Stimulated activated naive B cell treated with anti-CD40 and anti-IgM and Interleukin-4, amounts not matched to agents 10 μg/mL and 1 μg/mL and 100 μg/mL, for 72 hours (primary cell): ENCODE data around the gene GAS2L2.

Experiments
- ATAC-seq, 2 donors: fragments of 150-1000 bp; cut with Tn5 transposase; replicated peaks; 2 replicates each; pipeline ENCODE4 v1.10.0; 2021; ENCODE audit warnings: moderate library complexity in 1 of 2
- DNase-seq: peaks from one replicate; pipeline ENCODE4 v3.0.0; 2021
- H3K27ac Mint-ChIP-seq: one replicate; pipeline ENCODE4 v1.8.0; 2022; ENCODE audit warnings: mild to moderate bottlenecking, mixed read lengths
- H3K27me3 Mint-ChIP-seq, 2 donors: one replicate each; pipeline ENCODE4 v1.8.0; 2022; ENCODE audit warnings: mixed read lengths in 2 of 2
- H3K36me3 Mint-ChIP-seq, 2 donors: one replicate each; pipeline ENCODE4 v1.8.0; 2022; ENCODE audit warnings: mixed read lengths in 2 of 2, mild to moderate bottlenecking in 1 of 2
- H3K4me1 Mint-ChIP-seq, 2 donors: one replicate each; pipeline ENCODE4 v1.8.0; 2022; ENCODE audit warnings: mixed read lengths in 2 of 2, mild to moderate bottlenecking in 1 of 2
- H3K4me3 Mint-ChIP-seq, 2 donors: one replicate each; pipeline ENCODE4 v1.8.0; 2022; ENCODE audit warnings: mild to moderate bottlenecking in 2 of 2, mixed read lengths in 2 of 2, moderate library complexity in 1 of 2
- H3K9me3 Mint-ChIP-seq, 2 donors: one replicate each; pipeline ENCODE4 v1.8.0; 2022; ENCODE audit warnings: mixed read lengths in 2 of 2, mild to moderate bottlenecking in 1 of 2

GAS2L2 gene

GRCh38 chr17:35731917-35732805 lies 20.9 kb downstream of the GAS2L2 start:
- peak in 1 of 2 donors; percentile 6 for ATAC-seq
- no peaks in the 10 kb centered on the region for H3K9me3 Mint-ChIP-seq
- no peak overlapping the region for H3K27ac Mint-ChIP-seq
- DNase-seq, result no peak
- H3K36me3 Mint-ChIP-seq, result peaks cover 10 to 28% of the 10 kb centered on the region in 2 donors
- peak overlapping the region; percentile 50 to 54 for H3K4me3 Mint-ChIP-seq
- peaks cover 15 to 28% of the 10 kb centered on the region in 2 donors for H3K4me1 Mint-ChIP-seq
- H3K27me3 Mint-ChIP-seq, result peaks cover 10 to 13% of the 10 kb centered on the region in 2 donors

GRCh38 chr17:35731239-35731916 lies 21.7 kb downstream of the GAS2L2 start, which contains the start of gene RASL10B:
Gene RASL10B (plus strand): TSS chr17:35731639. CDS start chr17:35735185, 3,546 bp downstream.
- Mint-ChIP-seq H3K27ac (peak within 1 kb of the TSS; percentile 56), H3K4me3 (peak within 1 kb of the TSS; percentile 77 to 80), H3K9me3 (no peaks in the 10 kb centered on the region), H3K4me1 (peaks cover 15 to 28% of the 10 kb centered on the region in 2 donors), H3K36me3 (peaks cover 10 to 28% of the 10 kb centered on the region in 2 donors), H3K27me3 (peaks cover 10 to 13% of the 10 kb centered on the region in 2 donors)
- peak; percentile 75 to 76 for ATAC-seq
- no peak for DNase-seq

- ATAC-seq, result no peak
- Mint-ChIP-seq H3K4me3 (peak overlapping the region; percentile 77 to 80), H3K4me1 (peaks cover 15 to 28% of the 10 kb centered on the region in 2 donors), H3K27me3 (peaks cover 10 to 13% of the 10 kb centered on the region in 2 donors), H3K27ac (no peak overlapping the region), H3K9me3 (no peaks in the 10 kb centered on the region), H3K36me3 (peaks cover 16 to 34% of the 10 kb centered on the region in 2 donors)
- DNase-seq, result no peak
Measured at GRCh38 chr17:35730400-35731005, 22.5 kb downstream of the GAS2L2 start.

- ATAC-seq, result no peak
Measured at GRCh38 chr17:35729405-35729833, 23.6 kb downstream of the GAS2L2 start.

GRCh38 chr17:35728551-35728950 lies 24.5 kb downstream of the GAS2L2 start:
- peaks cover 10 to 13% of the 10 kb centered on the region in 2 donors for H3K27me3 Mint-ChIP-seq
- H3K9me3 Mint-ChIP-seq, result no peaks in the 10 kb centered on the region
- H3K4me1 Mint-ChIP-seq, result peaks cover 15 to 28% of the 10 kb centered on the region in 2 donors
- peaks cover 34 to 54% of the 10 kb centered on the region in 2 donors for H3K36me3 Mint-ChIP-seq
- no peak overlapping the region for H3K4me3 Mint-ChIP-seq
- H3K27ac Mint-ChIP-seq, result no peak overlapping the region
- DNase-seq (no peak), ATAC-seq (no peak)

More at GRCh38 chr17:35729405-35729833, 23.6 kb downstream of the GAS2L2 start:
- no peaks in the 10 kb centered on the region for H3K9me3 Mint-ChIP-seq
- peaks cover 10 to 13% of the 10 kb centered on the region in 2 donors for H3K27me3 Mint-ChIP-seq
- H3K4me3 Mint-ChIP-seq, result no peak overlapping the region
- peaks cover 15 to 28% of the 10 kb centered on the region in 2 donors for H3K4me1 Mint-ChIP-seq
- H3K27ac Mint-ChIP-seq, result no peak overlapping the region
- DNase-seq, result no peak
- peaks cover 26 to 45% of the 10 kb centered on the region in 2 donors for H3K36me3 Mint-ChIP-seq

- no peak for DNase-seq
- peaks cover 37 to 59% of the 10 kb centered on the region in 2 donors for H3K36me3 Mint-ChIP-seq
- no peak overlapping the region for H3K27ac Mint-ChIP-seq
- peaks cover 10 to 13% of the 10 kb centered on the region in 2 donors for H3K27me3 Mint-ChIP-seq
- no peak overlapping the region for H3K4me3 Mint-ChIP-seq
- no peak for ATAC-seq
- no peaks in the 10 kb centered on the region for H3K9me3 Mint-ChIP-seq
- peaks cover 15 to 26% of the 10 kb centered on the region in 2 donors for H3K4me1 Mint-ChIP-seq
Measured at GRCh38 chr17:35727635-35728034, 25.4 kb downstream of the GAS2L2 start.

- Mint-ChIP-seq H3K36me3 (peaks cover 38 to 61% of the 10 kb centered on the region in 2 donors), H3K4me3 (no peak overlapping the region), H3K27ac (no peak overlapping the region), H3K4me1 (peaks cover 15 to 20% of the 10 kb centered on the region in 2 donors), H3K27me3 (peaks cover 10 to 13% of the 10 kb centered on the region in 2 donors), H3K9me3 (no peaks in the 10 kb centered on the region)
- DNase-seq, result no peak
- no peak for ATAC-seq
Measured at GRCh38 chr17:35726953-35727460, 26.0 kb downstream of the GAS2L2 start.

- Mint-ChIP-seq H3K9me3 (no peaks in the 10 kb centered on the region), H3K27me3 (peaks cover 10 to 12% of the 10 kb centered on the region in 2 donors), H3K4me1 (peaks cover 15 to 19% of the 10 kb centered on the region in 2 donors)
Measured at GRCh38 chr17:35726127-35726952, 26.7 kb downstream of the GAS2L2 start.

GRCh38 chr17:35725802-35726126 lies 27.3 kb downstream of the GAS2L2 start:
- DNase-seq, result no peak
- Mint-ChIP-seq H3K4me3 (no peak overlapping the region), H3K27ac (no peak overlapping the region), H3K9me3 (no peaks in the 10 kb centered on the region), H3K36me3 (peaks cover 43 to 63% of the 10 kb centered on the region in 2 donors), H3K4me1 (peaks cover 9 to 14% of the 10 kb centered on the region in 2 donors), H3K27me3 (peaks cover 4 to 7% of the 10 kb centered on the region in 2 donors)
- no peak for ATAC-seq

More at GRCh38 chr17:35726127-35726952, 26.7 kb downstream of the GAS2L2 start:
- Mint-ChIP-seq H3K4me3 (no peak overlapping the region), H3K27ac (no peak overlapping the region), H3K36me3 (peaks cover 42 to 66% of the 10 kb centered on the region in 2 donors)
- DNase-seq (no peak), ATAC-seq (no peak)

- Mint-ChIP-seq H3K4me3 (no peak overlapping the region), H3K9me3 (no peaks in the 10 kb centered on the region), H3K27me3 (no peaks in the 10 kb centered on the region), H3K36me3 (peaks cover 47 to 62% of the 10 kb centered on the region in 2 donors), H3K4me1 (peaks cover 3 to 7% of the 10 kb centered on the region in 2 donors), H3K27ac (no peak overlapping the region)
- DNase-seq (no peak), ATAC-seq (no peak)
Measured at GRCh38 chr17:35725058-35725457, 28.0 kb downstream of the GAS2L2 start.

GRCh38 chr17:35723735-35724134 lies 29.3 kb downstream of the GAS2L2 start:
- Mint-ChIP-seq H3K4me1 (peaks cover 0 to 3% of the 10 kb centered on the region in 2 donors), H3K27ac (no peak overlapping the region), H3K36me3 (peaks cover 48 to 67% of the 10 kb centered on the region in 2 donors), H3K27me3 (no peaks in the 10 kb centered on the region), H3K4me3 (no peak overlapping the region), H3K9me3 (no peaks in the 10 kb centered on the region)
- DNase-seq (no peak), ATAC-seq (no peak)

GRCh38 chr17:35717475-35717874 lies 35.6 kb downstream of the GAS2L2 start:
- Mint-ChIP-seq H3K27me3 (no peaks in the 10 kb centered on the region), H3K4me1 (no peaks in the 10 kb centered on the region), H3K36me3 (peaks cover 36 to 44% of the 10 kb centered on the region in 2 donors), H3K9me3 (no peaks in the 10 kb centered on the region), H3K27ac (no peak overlapping the region), H3K4me3 (no peak overlapping the region)
- ATAC-seq, result no peak
- DNase-seq, result no peak

- no peak for ATAC-seq
- H3K27ac Mint-ChIP-seq, result no peak overlapping the region
Measured at GRCh38 chr17:35716897-35717465, 36.1 kb downstream of the GAS2L2 start.

More at GRCh38 chr17:35716897-35717465, 36.1 kb downstream of the GAS2L2 start:
- no peaks in the 10 kb centered on the region for H3K4me1 Mint-ChIP-seq
- DNase-seq, result no peak
- peaks cover 35 to 42% of the 10 kb centered on the region in 2 donors for H3K36me3 Mint-ChIP-seq
- H3K27me3 Mint-ChIP-seq, result no peaks in the 10 kb centered on the region
- no peak overlapping the region for H3K4me3 Mint-ChIP-seq
- no peaks in the 10 kb centered on the region for H3K9me3 Mint-ChIP-seq
